Daoy (cell line): ENCODE results near the gene PTPRN2. TPM values are rescaled to one million over a fixed set of nuclear protein-coding genes. Genes with fewer than 3 reads are reported as not detected.
"Not testable (repeated sequence)": the region's sequence is repeated elsewhere in the genome, so short reads cannot be mapped to it uniquely, and the experiment has no call there.

Source experiments
- DNase-seq: peaks from one replicate; pipeline ENCODE4 v3.0.0-alpha.2; 2015; ENCODE audit warnings: low read depth
- total RNA-seq: library from RNA; depleted of rRNA; stranded (reverse); fragments of >200 nt; shearing (Covaris generic); gene quantifications from 2 replicates; pipeline ENCODE4 v1.2.3, GENCODE V29; 2014

PTPRN2 gene
- total RNA-seq, 1 experiment from 2014 or later = 8.3 TPM

DNA sequence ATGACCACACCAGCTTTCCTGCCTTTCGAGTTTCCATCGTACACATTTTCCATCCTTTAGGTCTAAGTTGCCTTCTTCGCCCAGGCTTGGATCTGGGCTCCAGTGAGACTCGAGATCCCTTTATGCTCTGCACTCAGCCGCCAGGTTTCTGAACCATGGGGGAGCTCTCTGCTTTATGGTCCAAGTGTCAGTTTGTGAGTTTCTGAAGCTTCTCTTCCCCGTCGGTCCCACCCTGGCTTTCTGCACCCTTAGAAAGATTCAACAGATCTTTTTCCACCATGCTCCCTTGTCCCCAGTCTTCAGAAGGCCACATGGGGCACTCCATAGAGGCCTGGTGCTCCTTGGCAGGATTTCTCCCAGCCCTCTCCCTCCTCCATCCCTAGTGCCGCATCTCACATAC lies 402.0 kb downstream of the PTPRN2 start:
- no peak for DNase-seq

DNA sequence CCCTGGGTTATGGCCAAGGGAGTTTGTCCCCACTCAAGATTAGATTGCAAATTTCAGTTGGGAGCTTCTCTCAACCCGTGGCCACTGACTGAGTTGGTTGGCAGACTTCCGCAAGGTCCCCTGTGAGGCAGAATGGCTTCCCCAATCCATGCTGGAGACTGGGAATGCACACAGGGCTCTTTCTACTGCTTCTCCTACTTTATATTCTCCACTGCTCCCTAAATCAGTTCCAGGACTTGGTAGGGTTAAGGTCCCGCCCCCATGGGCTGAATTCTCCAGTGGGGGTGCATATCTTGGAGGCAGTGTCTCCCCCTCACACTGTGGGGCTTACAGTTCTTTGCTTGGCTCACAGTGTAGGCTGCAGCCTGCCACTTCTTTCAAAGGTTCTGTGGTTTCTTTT lies 404.2 kb downstream of the PTPRN2 start:
- DNase-seq = no peak

DNA sequence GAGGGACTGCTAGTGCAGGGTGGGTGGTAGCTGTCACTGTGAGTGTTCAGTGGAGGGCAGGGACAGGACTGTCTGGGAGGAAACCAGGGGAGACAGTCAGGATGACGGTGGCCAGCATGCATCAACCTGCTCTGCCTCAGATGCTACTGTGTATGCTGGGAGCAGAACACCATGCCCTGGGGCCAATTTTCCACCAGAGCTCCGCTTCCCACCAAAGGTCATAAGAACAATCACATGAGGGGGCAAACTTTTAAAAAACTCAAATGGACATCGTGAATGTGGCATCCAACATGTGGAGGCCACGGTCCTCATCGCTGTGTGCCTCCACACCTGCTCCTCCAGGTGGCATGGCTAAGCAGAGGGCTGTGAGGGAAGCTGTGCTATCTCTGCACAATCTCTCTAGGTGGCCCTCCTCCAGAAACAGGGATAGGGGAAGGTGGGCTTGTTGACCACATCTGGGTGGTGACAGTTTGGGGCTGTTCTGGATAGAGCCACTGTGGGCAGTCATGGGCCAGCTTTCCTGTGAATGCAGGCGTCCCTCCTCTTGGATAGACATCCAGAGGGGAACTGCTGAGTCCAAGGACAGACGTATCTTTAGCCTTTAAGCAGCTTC lies 411.0 kb downstream of the PTPRN2 start:
- DNase-seq = no peak

DNA sequence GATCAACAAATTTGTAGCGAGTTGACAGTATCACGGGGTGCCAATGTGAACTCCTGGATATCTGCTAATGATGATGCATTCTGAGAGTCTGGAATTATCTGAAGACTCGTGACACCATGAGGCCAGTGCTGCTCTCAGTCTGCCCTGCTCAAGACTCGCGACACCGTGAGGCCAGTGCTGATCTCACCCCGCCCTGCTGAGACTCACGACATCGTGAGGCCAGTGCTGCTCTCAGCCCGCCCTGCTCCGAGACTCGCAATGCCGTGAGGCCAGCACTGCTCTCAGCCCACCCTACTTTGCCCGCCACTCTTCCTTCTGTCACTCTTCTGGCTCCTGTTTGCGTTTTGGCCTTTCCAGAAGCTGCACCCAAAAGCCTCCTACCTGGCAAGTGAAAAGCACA lies 411.8 kb downstream of the PTPRN2 start:
- DNase-seq = no peak

DNA sequence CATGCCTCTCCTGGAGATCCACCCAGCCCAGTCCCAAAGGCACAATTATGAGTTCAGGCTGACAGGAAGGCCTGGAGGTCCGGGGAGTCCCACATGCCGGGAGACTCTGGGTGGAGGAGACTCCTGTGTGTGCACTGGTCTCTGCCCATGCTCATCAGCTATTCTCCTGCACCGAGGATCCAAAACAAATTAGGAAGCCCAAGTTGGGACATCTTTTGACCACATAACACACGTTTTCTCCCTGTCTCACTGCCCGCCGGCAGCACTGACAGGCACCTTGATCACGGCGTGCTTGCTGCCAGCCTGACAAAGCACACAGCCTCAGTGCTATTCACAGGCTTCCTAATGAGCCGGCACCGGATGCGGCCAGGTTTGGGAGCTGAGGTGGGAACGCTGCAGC lies 412.7 kb downstream of the PTPRN2 start:
- DNase-seq = no peak

DNA sequence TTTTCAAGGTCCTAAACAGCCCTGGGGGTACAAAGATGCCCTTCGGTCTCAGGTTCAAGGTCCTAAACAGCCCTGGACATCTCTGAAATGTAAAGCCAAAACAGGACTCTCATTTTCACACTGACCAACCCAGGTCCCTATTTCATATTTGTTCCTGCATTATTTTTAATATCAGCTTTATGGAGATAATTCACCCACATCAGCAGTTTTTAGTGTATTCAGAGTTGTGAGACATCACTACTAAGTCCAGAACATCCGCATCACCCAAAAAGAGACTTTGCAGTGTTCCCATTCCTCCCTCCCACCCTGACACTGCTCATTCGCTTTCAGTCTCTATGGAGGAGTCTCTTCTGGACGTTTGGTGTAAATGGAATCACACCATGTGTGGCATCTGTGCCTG lies 420.2 kb downstream of the PTPRN2 start:
- no peak for DNase-seq

DNA sequence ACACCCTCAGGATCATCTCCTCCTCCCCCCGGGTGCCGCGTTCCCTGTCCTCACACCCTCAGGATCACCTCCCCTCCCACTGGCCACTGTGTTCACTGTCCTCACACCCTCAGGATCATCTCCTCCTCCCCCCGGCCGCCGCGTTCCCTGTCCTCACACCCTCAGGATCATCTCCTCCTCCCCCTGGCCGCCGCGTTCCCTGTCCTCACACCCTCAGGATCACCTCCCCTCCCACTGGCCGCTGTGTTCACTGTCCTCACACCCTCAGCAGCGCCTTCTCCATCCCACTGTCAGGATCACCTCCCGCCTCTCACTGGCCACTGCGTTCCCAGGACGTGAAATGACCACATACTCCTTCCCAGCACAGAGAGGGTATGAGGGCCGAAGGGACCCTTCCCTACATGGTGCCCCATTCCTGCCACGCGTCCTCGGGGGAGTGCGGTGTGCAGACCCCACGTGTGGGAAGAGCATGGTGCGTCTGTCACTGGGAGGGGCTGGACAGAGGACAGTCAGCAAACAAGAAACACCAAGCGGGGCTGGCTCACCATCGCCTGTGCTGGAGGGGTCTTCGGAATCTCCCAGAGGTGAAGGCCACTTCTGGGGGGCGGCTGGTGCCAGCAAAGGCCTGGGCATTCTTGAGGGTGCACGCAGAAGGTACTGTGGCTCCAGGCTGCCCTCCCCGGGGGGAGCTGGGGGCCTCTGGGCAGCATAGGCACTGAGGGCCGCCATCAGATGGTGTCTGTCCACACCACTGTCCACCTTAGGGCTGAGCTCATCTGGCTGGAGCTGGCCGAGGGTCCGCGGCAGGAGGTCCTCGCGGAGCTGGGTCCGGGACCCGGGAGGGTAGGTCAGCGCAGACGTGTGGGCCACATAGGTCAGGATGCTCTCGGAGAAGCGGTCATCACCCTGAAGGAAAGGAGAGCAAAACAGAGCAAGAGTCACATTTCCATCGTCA lies 421.0 kb downstream of the PTPRN2 start:
- DNase-seq = no peak

DNA sequence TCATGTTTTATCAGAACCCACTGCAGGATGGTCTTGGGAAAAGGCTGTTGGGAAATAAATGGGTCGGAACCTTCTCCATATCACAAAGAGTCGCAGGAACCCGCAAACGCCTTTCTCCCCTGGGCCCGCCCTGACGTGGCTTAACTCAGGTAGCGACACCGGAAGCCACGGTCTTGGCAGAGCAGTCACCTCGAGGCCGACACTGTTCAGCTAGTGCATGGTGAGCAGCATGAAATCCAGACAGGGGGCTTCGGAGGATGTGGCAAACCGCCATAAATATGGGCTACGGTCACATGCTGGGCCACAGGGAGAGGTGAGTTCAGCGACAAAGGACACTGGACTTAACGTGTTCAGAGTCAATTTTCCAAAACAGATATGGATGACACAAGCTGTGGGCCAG lies 421.9 kb downstream of the PTPRN2 start:
- no peak for DNase-seq

DNA sequence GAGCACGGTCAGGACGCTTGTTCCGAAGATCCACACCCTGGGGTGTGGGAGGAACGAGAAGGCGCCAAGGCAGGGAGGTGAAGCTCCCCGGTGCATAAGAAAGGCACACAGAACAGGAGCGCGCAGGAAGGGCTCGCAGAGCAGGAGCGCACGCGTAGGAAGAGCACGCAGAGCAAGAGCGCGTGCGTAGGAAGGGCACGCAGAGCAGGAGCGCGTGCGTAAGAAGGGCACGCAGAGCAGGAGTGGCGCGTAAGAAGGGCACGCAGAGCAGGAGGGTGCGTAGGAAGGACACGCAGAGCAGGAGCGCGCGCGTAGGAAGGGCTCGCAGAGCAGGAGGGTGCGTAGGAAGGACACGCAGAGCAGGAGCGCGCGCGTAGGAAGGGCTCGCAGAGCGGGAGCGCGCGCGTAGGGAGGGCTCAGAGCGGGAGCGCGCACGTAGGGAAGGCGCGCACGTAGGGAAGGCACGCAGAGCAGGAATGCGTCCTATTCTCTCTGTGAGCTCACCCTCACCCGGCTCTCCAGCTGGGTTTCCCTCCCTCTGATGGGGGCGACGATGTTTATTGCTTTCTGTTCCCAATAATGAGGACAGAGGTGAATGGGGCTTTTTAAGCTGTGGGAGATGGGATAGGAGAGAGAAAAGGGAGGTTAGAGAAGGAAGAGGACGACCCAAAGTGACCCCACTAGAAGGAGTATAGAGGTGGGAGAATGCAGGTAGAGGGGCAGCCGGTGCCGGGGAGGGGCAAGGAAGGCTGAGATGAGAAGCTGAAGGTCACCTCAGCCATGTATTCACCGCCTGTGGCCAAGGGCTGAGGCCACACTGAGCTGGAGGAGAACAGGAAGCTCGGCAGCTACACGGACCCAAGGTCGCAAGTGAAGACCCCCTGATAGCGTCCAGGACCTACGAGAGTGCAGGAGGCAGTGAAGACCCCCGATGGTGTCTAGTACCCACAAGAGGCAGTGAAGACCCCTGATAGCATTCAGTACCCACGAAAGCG lies 423.2 kb downstream of the PTPRN2 start:
- DNase-seq = peak; percentile 29

DNA sequence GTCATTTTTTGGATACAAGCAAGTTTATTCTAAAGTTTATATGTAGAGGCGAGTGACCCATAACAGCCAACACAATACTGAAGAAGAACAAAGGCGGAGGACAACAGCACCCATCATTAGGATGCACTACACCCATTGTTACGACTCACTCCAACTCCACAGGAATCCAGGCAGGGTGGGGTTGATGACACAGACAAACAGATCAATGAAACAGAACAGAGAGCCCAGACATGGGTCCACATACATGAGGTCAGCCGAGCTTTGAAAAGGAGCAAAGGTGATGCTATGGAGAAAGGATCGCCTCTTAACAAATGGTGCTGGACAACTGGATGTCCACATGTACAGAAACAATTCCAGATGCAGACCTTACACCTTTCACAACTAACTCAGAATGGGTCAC lies 426.4 kb downstream of the PTPRN2 start:
- no peak for DNase-seq

DNA sequence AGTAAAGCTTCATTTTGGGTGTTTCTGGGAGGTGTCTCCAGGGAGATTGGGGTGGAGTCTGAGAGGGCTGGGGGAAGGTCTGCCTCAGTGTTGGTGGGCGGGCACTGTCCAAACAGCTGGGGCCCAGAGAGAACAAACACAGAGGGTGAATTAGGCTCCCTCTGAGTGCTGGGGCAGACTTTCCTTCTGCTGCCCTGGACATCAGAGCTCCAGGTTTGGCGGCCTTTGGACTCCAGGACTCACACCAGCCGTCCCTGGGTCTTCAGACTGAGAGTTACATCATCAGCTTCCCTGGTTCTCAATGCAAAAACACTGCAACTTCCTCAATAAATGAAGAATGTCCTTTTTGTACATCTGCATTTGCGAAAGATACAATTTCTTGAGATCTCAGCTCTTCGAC lies 427.4 kb downstream of the PTPRN2 start:
- DNase-seq = no peak

DNA sequence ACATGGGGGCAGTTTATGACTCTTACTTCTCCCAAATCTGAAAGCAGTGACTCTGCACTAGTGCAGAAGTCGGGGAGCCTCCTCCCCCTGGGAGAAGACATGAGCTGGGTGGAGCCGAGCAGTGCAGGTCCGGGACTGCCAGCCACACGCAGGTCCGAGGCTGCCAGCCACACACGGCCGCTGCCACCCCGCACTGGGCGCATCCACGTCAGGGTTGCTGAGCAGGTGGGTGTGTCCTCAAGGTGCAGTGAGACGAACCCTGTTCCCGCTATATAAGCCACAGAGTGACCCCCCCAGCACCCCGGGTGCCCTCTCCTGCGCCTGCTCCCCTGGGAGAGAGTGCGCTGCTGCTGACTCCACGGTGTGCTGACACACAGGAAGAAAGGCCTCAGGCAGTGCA lies 430.2 kb downstream of the PTPRN2 start:
- DNase-seq = no peak

DNA sequence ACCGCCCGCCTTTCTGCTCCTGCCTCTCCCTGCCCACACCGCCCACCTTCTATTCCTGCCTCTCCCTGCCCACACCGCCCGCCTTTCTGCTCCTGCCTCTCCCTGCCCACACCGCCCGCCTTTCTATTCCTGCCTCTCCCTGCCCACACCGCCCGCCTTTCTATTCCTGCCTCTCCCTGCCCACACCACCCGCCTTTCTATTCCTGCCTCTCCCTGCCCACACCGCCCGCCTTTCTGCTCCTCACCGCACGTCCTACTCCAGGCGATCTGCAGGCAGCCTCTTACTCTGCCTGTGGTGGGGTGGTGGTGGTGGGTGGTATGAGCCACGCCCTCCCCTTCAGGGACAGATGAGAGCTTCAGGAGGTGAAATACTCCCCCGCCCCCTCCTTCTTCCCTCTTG lies 436.4 kb downstream of the PTPRN2 start:
- peak; percentile 23 for DNase-seq

DNA sequence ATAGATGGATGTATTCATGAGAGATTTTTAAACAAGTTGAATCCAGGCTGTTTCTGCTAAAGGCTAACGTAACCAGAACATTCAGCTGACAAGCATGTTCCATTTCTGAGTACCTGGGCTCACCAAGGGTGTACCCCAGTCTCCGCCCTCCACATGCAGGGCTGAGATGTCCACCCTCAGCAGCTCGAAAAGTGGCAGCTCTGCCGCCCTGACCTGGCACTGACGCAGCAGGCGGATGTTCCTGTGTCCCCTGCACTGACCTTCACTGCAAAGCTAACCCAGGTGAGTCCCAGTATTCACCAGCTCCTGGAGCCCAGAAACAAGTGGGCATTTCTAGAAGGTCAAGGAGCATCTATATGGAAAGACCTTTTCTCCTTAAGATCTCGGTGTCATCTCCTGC lies 437.4 kb downstream of the PTPRN2 start:
- no peak for DNase-seq

DNA sequence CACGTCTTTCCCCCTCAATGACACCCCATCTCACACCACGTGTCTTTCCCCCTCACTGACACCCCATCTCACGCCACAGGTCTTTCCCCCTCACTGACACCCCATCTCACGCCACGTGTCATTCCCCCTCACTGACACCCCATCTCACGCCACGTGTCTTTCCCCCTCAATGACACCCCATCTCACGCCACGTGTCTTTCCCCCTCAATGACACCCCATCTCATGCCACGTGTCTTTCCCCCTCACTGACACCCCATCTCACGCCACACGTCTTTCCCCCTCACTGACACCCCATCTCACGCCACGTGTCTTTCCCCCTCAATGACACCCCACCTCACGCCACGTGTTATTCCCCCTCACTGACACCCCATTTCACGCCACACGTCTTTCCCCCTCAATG lies 440.2 kb downstream of the PTPRN2 start:
- DNase-seq = not testable (repeated sequence)

DNA sequence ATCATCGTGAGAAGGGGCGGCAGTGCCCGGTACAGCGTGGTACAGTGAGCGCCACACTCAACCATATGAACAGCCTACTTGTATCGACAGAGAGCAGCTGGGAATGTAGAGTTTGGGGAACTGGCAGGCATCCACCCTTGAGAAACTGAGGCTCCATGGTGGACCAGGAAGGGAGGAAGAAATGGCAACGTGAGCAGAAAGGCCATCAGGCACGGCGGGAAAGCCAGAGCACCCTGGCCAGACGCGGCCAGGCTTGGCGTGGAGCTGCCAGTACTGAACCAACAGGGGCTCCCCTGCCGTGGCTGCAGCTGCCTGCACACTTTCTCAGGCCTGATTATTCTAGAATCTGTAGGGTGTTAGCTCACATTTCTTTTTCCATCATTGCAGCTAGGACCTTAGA lies 442.3 kb downstream of the PTPRN2 start:
- no peak for DNase-seq

DNA sequence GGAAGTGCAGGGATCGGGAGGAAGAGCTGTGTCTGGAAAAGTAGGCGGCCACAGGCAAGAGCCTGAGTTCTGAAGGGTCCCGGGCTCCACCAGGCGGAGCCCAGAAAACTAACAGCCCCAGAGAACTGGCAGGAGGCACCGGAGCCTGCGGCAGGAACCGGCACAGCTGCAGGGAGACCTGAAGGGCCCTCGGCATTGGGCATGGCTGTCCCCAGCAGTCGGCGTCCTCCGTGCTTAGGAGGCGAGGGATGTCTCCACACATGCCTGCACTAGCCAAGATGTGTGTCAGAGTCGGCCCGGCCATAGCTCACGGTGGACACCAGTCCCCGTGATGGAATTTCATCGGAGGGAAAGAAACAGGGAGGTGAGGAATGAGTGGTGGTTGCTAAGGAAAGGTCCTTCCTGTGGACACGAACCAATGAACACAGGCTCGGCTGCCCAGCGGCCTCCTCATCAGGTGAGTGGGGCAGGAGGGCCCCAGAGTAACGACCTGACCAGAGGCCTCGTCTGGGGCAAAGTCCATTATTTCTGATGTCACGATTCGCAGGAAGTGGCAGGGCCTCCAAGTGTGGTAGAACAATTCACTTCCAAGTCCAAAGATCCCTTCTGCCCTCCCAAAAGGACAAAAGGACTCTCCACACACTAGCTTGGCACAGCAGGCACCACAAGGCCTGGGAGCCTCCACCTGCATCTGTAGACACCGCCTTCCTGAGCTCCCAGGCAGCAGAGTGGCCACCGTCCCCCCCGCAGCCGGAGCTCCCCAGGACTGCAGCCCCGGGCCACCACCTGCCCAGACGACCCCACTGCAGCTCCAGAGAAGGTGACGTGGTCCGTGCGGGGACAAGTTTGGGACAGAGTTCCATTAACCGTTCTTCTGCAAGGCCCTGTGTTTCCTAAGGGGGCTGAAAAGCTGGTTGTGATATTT lies 444.2 kb downstream of the PTPRN2 start:
- no peak for DNase-seq

DNA sequence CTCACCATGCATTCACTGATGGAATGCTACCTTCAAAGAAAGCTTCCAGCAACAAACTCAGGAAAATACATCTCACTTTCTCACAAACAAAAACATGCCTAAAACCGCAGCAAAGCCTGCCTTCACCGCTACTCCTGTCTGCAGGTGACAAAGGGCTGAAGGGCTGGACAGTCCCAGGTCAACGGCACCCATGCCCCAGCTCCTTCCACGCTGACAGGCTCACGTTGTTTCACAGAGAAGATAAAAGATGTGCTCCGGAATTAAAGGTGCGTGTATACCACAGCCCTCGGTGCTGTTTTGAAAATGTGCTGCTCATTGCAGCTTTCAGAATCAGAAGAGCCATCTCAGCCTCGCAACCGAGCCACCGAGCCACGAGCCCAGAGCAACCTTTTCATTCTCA lies 445.0 kb downstream of the PTPRN2 start:
- DNase-seq = no peak

DNA sequence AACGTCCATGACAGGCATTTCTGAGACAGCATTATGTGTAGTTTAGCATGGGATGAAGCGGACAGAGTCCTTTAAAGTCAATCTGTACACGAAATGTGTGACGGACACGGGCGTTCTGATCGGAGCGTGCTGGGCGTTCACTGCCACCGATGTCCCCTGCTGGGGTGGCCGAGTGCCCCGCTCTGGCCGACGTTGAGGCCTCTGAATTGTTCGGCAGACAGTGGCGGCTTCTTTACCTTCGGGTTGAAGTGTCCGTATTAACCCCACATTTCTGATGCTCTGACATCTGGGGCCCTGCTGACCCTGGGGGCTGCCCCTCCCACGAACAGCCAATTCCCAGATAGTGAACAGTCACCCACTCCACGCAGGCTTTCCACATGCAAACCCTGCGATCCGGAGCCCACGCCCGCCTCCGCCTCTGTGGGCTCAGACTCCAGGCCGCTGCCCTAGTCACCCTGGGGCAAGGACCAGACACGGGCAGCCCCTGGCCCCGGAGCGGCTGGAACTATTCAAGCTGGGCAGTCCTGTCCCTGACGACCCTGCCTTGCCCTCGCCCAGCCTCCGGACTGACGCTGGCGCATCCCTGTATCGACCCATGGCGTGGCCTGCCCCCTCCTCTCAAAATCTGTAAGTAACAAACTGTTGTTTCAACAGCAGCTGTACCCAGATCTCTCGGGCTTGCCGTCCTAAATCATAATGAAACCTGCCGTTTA lies 445.7 kb downstream of the PTPRN2 start:
- DNase-seq = no peak

DNA sequence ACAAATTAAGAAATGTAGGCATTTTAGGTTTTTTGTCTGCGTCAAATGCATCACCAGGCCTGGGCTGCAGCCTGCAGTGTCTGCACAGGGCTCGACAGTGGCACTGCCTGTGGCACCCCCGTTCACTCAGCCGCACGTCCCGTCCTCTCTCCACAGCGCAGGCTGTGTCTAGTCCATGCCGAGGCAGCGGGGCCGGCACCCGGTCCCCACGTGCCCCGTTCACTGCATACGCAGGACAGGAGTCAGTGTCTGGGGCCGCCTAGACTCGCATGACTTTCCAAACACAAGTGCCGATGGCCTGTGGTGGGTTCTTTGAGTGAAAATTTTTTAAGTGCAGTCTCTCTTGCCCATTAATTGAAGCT lies 446.4 kb downstream of the PTPRN2 start:
- DNase-seq = no peak
